Endodermal cell (in vitro differentiated cells): ENCODE results near the gene LARP4B. TPM values are rescaled to one million over a fixed set of nuclear protein-coding genes. Genes with fewer than 3 reads are reported as not detected.

Experiments
- DNase-seq: peaks from one replicate; pipeline ENCODE4 v3.0.0-alpha.2; 2017
- H3K27ac ChIP-seq: 2 replicates; pipeline ENCODE4 v1.5.1; 2013; ENCODE audit warnings: mild to moderate bottlenecking, low read depth, low read length, moderate library complexity
- H3K27me3 ChIP-seq: 2 replicates; pipeline ENCODE4 v1.6.1; 2013; ENCODE audit warnings: mild to moderate bottlenecking, low read length, moderate library complexity; ENCODE audit not compliant: insufficient read depth, control insufficient read depth, poor library complexity, severe bottlenecking
- H3K36me3 ChIP-seq: 2 replicates; pipeline ENCODE4 v1.7.0; 2013; ENCODE audit warnings: mild to moderate bottlenecking, low read length, moderate library complexity; ENCODE audit not compliant: control insufficient read depth, insufficient read depth
- H3K4me1 ChIP-seq: one replicate; pipeline ENCODE4 v1.7.0; 2013; ENCODE audit warnings: low read length; ENCODE audit not compliant: control insufficient read depth, insufficient read depth
- H3K4me3 ChIP-seq: 2 replicates; pipeline ENCODE4 v1.5.1; 2013; ENCODE audit warnings: mild to moderate bottlenecking, low read length, moderate library complexity
- H3K9ac ChIP-seq: 2 replicates; pipeline ENCODE4 v1.6.1; 2013; ENCODE audit warnings: mild to moderate bottlenecking, low read length, moderate library complexity; ENCODE audit not compliant: poor library complexity, severe bottlenecking; ENCODE audit errors: extremely low read depth
- H3K9me3 ChIP-seq: 2 replicates; pipeline ENCODE4 v1.6.1; 2013; ENCODE audit warnings: mild to moderate bottlenecking, low read length, moderate library complexity; ENCODE audit not compliant: control insufficient read depth
- H3K27ac Mint-ChIP-seq: 2 replicates; pipeline ENCODE4 v1.8.0; 2020; ENCODE audit warnings: mixed read lengths
- H3K27me3 Mint-ChIP-seq: 2 replicates; pipeline ENCODE4 v1.8.0; 2021; ENCODE audit warnings: mild to moderate bottlenecking, mixed read lengths; ENCODE audit not compliant: insufficient read depth
- H3K36me3 Mint-ChIP-seq: 2 replicates; pipeline ENCODE4 v1.8.0; 2020; ENCODE audit warnings: low read depth, mixed read lengths
- H3K4me1 Mint-ChIP-seq: 2 replicates; pipeline ENCODE4 v1.8.0; 2020; ENCODE audit warnings: mixed read lengths
- H3K4me3 Mint-ChIP-seq: 2 replicates; pipeline ENCODE4 v1.8.0; 2020; ENCODE audit warnings: mild to moderate bottlenecking, moderate library complexity, mixed read lengths
- H3K9me3 Mint-ChIP-seq: 2 replicates; pipeline ENCODE4 v1.8.0; 2020; ENCODE audit warnings: mild to moderate bottlenecking, mixed read lengths
- CTCF ChIP-seq: fragments of 200-600 bp; sonication (generic); conservative IDR thresholded peaks from 2 replicates; pipeline ENCODE4 v1.5.0; 2021; ENCODE audit warnings: antibody characterized with exemption, mild to moderate bottlenecking
- WGBS, 2 experiments: methylation state at CpG; one replicate each; pipeline versions ENCODE4 v1.1.5 to v1.1.7; 2013; ENCODE audit warnings: missing lambda C conversion rate in 2 of 2, mixed read lengths in 1 of 2; ENCODE audit not compliant: insufficient coverage in 1 of 2, insufficient read length in 1 of 2; 5-methylcytosine and 5-hydroxymethylcytosine counted together
- total RNA-seq, 2 donors: library from RNA; stranded (reverse); fragmentation: NEBNext Ultra II Directional in 1 of 2; extraction: Animal tissue kit (Norgen Biotek cat#: 25700) in 1 of 2; gene quantifications; 2 replicates in 1 of 2; 3 replicates in 1 of 2; pipeline ENCODE4 v1.2.1, GENCODE V29; 2021

Gene LARP4B
- total RNA-seq, 2 donors from 2014 or later: 94.1 to 94.3 TPM

GRCh38 chr10:790821-791551, 140.5 kb downstream of the LARP4B start:
- DNase-seq: peak; percentile 51
- no peak for TF ChIP-seq CTCF
- 91 to 93% methylated on average over 20 to 25 of the region's 25 CpGs for WGBS, 2 experiments
- H3K36me3 Mint-ChIP-seq: peaks cover 9% of the 10 kb centered on the region
- Histone ChIP-seq H3K36me3 (no peaks in the 10 kb centered on the region), H3K27me3 (no peaks in the 10 kb centered on the region), H3K9ac (no peak overlapping the region), H3K27ac (no peak overlapping the region), H3K4me1 (no peaks in the 10 kb centered on the region), H3K9me3 (peaks cover 8% of the 10 kb centered on the region), H3K4me3 (no peak overlapping the region)
- H3K27ac Mint-ChIP-seq: no peak overlapping the region
- peaks cover 9% of the 10 kb centered on the region for H3K9me3 Mint-ChIP-seq
- no peak overlapping the region for H3K4me3 Mint-ChIP-seq
- H3K27me3 Mint-ChIP-seq: peaks cover 1% of the 10 kb centered on the region
- H3K4me1 Mint-ChIP-seq: no peaks in the 10 kb centered on the region

GRCh38 chr10:789831-790701, 141.4 kb downstream of the LARP4B start:
- Histone ChIP-seq H3K36me3 (no peaks in the 10 kb centered on the region), H3K9ac (no peak overlapping the region), H3K27me3 (peaks cover 6% of the 10 kb centered on the region), H3K27ac (no peak overlapping the region), H3K4me3 (no peak overlapping the region), H3K4me1 (peaks cover 3% of the 10 kb centered on the region), H3K9me3 (no peaks in the 10 kb centered on the region)
- peak; percentile 57 for DNase-seq
- H3K27me3 Mint-ChIP-seq: peaks cover 7% of the 10 kb centered on the region
- 85 to 87% methylated on average over 20 to 30 of the region's 30 CpGs for WGBS, 2 experiments
- peaks cover under 1% of the 10 kb centered on the region for H3K9me3 Mint-ChIP-seq
- H3K4me3 Mint-ChIP-seq: no peak overlapping the region
- no peak overlapping the region for H3K27ac Mint-ChIP-seq
- TF ChIP-seq CTCF: no peak
- H3K36me3 Mint-ChIP-seq: peaks cover 4% of the 10 kb centered on the region
- no peaks in the 10 kb centered on the region for H3K4me1 Mint-ChIP-seq

- peak; percentile 91 for DNase-seq
- TF ChIP-seq CTCF: peak; percentile 78
- 54 to 60% methylated on average over 34 to 50 of the region's 50 CpGs for WGBS, 2 experiments
- Mint-ChIP-seq H3K9me3 (no peaks in the 10 kb centered on the region), H3K4me1 (no peaks in the 10 kb centered on the region), H3K27me3 (peaks cover 11% of the 10 kb centered on the region), H3K27ac (peak overlapping the region; percentile 76), H3K36me3 (peaks cover 4% of the 10 kb centered on the region), H3K4me3 (peak overlapping the region; percentile 63)
- H3K4me3 ChIP-seq: peak overlapping the region; percentile 71
- no peaks in the 10 kb centered on the region for H3K9me3 ChIP-seq
- H3K36me3 ChIP-seq: no peaks in the 10 kb centered on the region
- H3K9ac ChIP-seq: no peak overlapping the region
- peaks cover 8% of the 10 kb centered on the region for H3K27me3 ChIP-seq
- no peak overlapping the region for H3K27ac ChIP-seq
- peaks cover 4% of the 10 kb centered on the region for H3K4me1 ChIP-seq
These were observed 142.4 kb downstream of the LARP4B start for GRCh38 chr10:788796-789748.
